Mucosa of stomach (tissue), 1 donor: ENCODE data around the gene TSPAN31.
"Not testable (repeated sequence)": the region's sequence is repeated elsewhere in the genome, so short reads cannot be mapped to it uniquely, and the experiment has no call there.

ENCODE experiments used
- H3K27me3 ChIP-seq: one replicate; pipeline ENCODE4 v1.7.0; 2013; ENCODE audit warnings: mild to moderate bottlenecking, low read length; ENCODE audit not compliant: control insufficient read depth, insufficient read depth
- H3K36me3 ChIP-seq: one replicate; pipeline ENCODE4 v1.7.0; 2013; ENCODE audit warnings: low read length; ENCODE audit not compliant: control insufficient read depth, insufficient read depth
- H3K4me1 ChIP-seq: one replicate; pipeline ENCODE4 v1.7.0; 2013; ENCODE audit warnings: mild to moderate bottlenecking, low read length; ENCODE audit not compliant: control insufficient read depth, insufficient read depth
- H3K4me3 ChIP-seq: one replicate; pipeline ENCODE4 v1.7.0; 2013; ENCODE audit warnings: low read length
- H3K9ac ChIP-seq: one replicate; pipeline ENCODE4 v1.7.0; 2013; ENCODE audit warnings: mild to moderate bottlenecking, low read length, moderate library complexity
- H3K9me3 ChIP-seq: one replicate; pipeline ENCODE4 v1.7.0; 2013; ENCODE audit warnings: mild to moderate bottlenecking, low read length, moderate library complexity; ENCODE audit not compliant: control insufficient read depth
- donor health status: Pancreatic carcinoma.

Gene TSPAN31

DNA sequence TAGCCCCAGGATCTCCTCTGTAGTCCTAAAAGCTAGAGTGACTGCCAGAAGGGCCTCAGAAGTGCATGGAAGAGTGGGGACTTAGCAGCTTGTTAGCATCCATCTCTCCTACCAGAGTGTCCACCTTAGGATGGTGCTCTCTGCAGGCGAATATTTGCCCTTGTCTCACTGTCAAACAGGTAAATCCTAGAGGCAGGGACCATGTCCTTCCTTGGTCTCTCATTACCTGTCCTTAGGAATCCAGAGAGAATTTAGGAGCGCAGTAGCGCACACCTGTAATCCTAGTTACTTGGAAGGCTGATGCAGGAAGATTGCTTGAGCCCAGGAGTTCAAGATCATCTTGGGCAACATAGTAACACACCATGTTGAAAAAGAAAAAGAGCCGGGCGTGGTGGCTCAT lies 27.7 kb upstream of the TSPAN31 start:
- Histone ChIP-seq H3K4me1 (no peaks in the 10 kb centered on the region), H3K9ac (no peak overlapping the region), H3K27me3 (no peaks in the 10 kb centered on the region), H3K9me3 (no peaks in the 10 kb centered on the region), H3K4me3 (no peak overlapping the region), H3K36me3 (peaks cover 21% of the 10 kb centered on the region)

DNA sequence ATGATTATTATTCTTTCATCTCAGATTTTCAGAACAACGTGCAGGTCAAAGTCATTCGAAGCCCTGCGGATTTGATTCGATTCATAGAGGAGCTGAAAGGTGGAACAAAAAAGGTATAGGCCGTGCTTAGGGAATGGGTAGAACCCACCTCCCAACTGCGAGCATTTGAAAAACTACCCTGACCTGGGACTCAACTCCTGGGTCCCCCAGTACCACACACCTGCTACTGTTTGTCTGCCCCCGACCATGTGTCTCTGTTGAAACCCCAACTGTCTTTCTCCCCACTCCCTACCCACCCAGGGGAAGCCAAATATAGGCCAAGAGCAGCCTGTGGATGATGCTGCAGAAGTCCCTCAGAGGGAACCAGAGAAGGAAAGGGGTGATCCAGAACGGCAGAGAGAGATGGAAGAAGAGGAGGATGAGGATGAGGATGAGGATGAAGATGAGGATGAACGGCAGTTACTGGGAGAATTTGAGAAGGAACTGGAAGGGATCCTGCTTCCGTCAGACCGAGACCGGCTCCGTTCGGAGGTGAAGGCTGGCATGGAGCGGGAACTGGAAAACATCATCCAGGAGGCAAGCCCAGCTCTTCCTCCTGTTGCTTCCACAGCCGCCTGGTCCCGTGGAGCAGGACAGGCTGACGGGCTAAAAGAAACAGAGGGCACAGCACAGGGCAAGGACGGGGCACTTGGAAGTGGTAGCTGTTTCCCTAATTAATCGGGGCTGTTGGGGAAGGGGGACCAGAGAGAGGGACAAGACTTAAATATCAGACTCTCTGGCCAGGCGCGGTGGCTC lies 26.8 kb upstream of the TSPAN31 start:
- no peaks in the 10 kb centered on the region for H3K9me3 ChIP-seq
- peaks cover 21% of the 10 kb centered on the region for H3K36me3 ChIP-seq
- H3K9ac ChIP-seq, result no peak overlapping the region
- H3K4me3 ChIP-seq, result no peak overlapping the region
- no peaks in the 10 kb centered on the region for H3K4me1 ChIP-seq
- H3K27me3 ChIP-seq, result no peaks in the 10 kb centered on the region

- Histone ChIP-seq H3K9ac (no peak overlapping the region), H3K27me3 (no peaks in the 10 kb centered on the region), H3K36me3 (peaks cover 21% of the 10 kb centered on the region), H3K9me3 (no peaks in the 10 kb centered on the region), H3K4me1 (no peaks in the 10 kb centered on the region), H3K4me3 (no peak overlapping the region)
These were observed 26.0 kb upstream of the TSPAN31 start for GRCh38 chr12:57718641-57719528.

DNA sequence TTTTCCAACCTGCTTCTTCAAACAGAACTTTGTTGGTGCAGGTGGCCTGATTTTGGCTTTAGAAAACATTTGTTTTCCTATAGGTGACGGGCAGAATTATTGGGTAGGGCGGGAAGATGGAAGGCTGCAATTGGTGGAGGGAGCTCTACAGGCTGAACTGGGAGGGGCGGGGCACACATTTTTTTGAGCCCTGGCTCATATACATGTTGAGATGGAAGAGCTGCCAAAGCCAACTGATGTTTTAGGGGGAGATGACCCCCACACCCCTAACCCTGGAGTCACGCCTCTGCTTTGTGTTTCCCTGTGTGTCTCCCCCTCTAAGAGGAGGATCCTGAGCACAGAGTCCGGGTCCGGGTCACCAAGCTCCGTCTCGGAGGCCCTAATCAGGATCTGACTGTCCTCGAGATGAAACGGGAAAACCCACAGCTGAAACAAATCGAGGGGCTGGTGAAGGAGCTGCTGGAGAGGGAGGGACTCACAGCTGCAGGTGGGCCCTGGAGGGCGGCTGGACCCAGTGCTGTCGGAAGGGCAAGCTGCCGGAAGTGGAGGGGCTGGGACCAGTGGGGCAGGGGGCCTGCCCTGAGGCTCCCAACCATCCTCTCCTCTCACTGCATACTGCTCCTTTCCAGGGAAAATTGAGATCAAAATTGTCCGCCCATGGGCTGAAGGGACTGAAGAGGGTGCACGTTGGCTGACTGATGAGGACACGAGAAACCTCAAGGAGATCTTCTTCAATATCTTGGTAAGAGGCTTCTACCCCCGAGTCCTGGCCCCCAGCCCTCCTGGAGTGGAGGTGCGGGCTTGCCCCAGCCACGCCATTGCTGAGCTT lies 24.8 kb upstream of the TSPAN31 start:
- peaks cover 4% of the 10 kb centered on the region for H3K27me3 ChIP-seq

DNA sequence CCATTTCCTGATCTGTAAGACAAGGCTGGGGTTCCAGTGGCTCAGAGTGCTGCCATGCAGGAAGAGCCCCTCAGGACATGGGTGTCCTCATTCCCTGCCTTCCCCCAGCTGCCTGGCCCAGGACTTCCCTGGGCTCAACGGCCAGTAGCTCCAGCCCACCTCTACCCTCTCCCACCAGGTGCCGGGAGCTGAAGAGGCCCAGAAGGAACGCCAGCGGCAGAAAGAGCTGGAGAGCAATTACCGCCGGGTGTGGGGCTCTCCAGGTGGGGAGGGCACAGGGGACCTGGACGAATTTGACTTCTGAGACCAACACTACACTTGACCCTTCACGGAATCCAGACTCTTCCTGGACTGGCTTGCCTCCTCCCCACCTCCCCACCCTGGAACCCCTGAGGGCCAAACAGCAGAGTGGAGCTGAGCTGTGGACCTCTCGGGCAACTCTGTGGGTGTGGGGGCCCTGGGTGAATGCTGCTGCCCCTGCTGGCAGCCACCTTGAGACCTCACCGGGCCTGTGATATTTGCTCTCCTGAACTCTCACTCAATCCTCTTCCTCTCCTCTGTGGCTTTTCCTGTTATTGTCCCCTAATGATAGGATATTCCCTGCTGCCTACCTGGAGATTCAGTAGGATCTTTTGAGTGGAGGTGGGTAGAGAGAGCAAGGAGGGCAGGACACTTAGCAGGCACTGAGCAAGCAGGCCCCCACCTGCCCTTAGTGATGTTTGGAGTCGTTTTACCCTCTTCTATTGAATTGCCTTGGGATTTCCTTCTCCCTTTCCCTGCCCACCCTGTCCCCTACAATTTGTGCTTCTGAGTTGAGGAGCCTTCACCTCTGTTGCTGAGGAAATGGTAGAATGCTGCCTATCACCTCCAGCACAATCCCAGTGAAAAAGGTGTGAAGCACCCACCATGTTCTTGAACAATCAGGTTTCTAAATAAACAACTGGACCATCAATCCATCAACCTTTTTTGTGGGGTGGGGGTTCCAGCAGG lies 23.9 kb upstream of the TSPAN31 start:
- Histone ChIP-seq H3K4me3 (no peak overlapping the region), H3K36me3 (peaks cover 21% of the 10 kb centered on the region), H3K27me3 (peaks cover 6% of the 10 kb centered on the region), H3K4me1 (peaks cover 3% of the 10 kb centered on the region), H3K9me3 (no peaks in the 10 kb centered on the region), H3K9ac (no peak overlapping the region)

More for the DNA sequence above, 24.8 kb upstream of the TSPAN31 start:
- Histone ChIP-seq H3K4me1 (no peaks in the 10 kb centered on the region), H3K9me3 (no peaks in the 10 kb centered on the region), H3K9ac (no peak overlapping the region), H3K36me3 (peaks cover 21% of the 10 kb centered on the region), H3K4me3 (no peak overlapping the region)

- Histone ChIP-seq H3K27me3 (peaks cover 11% of the 10 kb centered on the region), H3K4me1 (peaks cover 10% of the 10 kb centered on the region), H3K36me3 (peaks cover 14% of the 10 kb centered on the region)
- H3K9me3 ChIP-seq, H3K9ac ChIP-seq, H3K4me3 ChIP-seq: not testable (repeated sequence)
These were observed 22.8 kb upstream of the TSPAN31 start for GRCh38 chr12:57721846-57722608.

GRCh38 chr12:57722716-57723629 lies 21.9 kb upstream of the TSPAN31 start:
- H3K4me1 ChIP-seq, result peaks cover 13% of the 10 kb centered on the region
- H3K9me3 ChIP-seq, result no peaks in the 10 kb centered on the region
- peaks cover 12% of the 10 kb centered on the region for H3K36me3 ChIP-seq
- peaks cover 21% of the 10 kb centered on the region for H3K27me3 ChIP-seq
- no peak overlapping the region for H3K4me3 ChIP-seq
- no peak overlapping the region for H3K9ac ChIP-seq

DNA sequence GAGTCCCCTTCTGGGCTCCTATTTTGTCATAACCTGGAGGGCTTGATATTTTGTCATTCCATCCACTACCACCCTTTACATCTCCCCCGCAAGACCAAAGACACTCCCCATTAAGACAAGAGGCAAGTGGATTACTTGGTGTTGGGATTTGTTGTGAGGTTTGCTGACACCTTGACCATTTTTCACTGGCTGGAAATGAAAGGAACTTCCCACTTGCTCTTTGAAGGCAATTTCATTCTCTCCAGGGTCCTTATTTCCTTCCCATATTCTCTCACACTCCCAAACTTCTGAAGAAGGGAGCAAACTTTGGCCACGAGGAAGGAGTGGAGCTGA lies 21.2 kb upstream of the TSPAN31 start:
- Histone ChIP-seq H3K36me3 (peaks cover 12% of the 10 kb centered on the region), H3K27me3 (peaks cover 25% of the 10 kb centered on the region), H3K4me1 (peaks cover 13% of the 10 kb centered on the region)

GRCh38 chr12:57724003-57724935 lies 20.6 kb upstream of the TSPAN31 start:
- no peaks in the 10 kb centered on the region for H3K9me3 ChIP-seq
- no peak overlapping the region for H3K4me3 ChIP-seq
- H3K36me3 ChIP-seq, result peaks cover 6% of the 10 kb centered on the region
- H3K4me1 ChIP-seq, result peaks cover 13% of the 10 kb centered on the region
- H3K27me3 ChIP-seq, result peaks cover 25% of the 10 kb centered on the region
- no peak overlapping the region for H3K9ac ChIP-seq

More for the DNA sequence above, 21.2 kb upstream of the TSPAN31 start:
- Histone ChIP-seq H3K9ac (no peak overlapping the region), H3K4me3 (no peak overlapping the region), H3K9me3 (no peaks in the 10 kb centered on the region)
